Cardiac septum (tissue), 1 donor: ENCODE data around the gene CCM2L. TPM values are rescaled to one million over a fixed set of nuclear protein-coding genes. Genes with fewer than 3 reads are reported as not detected.

ENCODE experiments used
- DNase-seq: peaks from one replicate; pipeline ENCODE4 v3.0.0-alpha.2; 2020; ENCODE audit warnings: low spot score
- intact Hi-C: fragments of 100-400 bp; cut with DNase I; formaldehyde crosslinking; loops from one replicate; pipeline ENCODE4 v1.14.0; 2022
- total RNA-seq: library from RNA; stranded (reverse); fragmentation: NEBNext Ultra II Directional; extraction: Animal tissue kit (Norgen Biotek cat#: 25700); gene quantifications from one replicate; pipeline ENCODE4 v1.2.1, GENCODE V29; 2021
- donor health status: DM: no; HTN: no; CAD: no.

The CCM2L gene
- total RNA-seq, 1 donor from 2014 or later, result 7.0 TPM

DNA sequence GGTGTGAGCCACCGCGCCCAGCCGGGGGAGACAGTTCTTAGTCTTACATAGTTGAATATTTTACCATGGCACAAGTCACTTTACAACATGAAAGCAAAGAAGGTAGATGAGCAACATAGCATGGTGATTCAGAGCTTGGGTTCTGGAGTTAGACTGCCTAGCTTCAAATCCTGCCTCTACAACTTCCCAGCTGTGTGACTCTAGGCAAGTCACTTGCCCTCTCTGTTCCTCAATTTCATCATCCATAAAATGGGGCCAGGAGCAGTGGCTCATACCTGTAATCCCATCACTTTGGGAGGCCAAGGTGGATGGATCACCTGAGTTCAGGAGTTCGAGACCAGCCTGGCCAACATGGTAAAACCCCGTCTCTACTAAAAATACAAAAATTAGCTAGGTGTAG lies 68.1 kb downstream of the CCM2L start:
- intact Hi-C loops, result no loop called here
- no peak for DNase-seq

DNA sequence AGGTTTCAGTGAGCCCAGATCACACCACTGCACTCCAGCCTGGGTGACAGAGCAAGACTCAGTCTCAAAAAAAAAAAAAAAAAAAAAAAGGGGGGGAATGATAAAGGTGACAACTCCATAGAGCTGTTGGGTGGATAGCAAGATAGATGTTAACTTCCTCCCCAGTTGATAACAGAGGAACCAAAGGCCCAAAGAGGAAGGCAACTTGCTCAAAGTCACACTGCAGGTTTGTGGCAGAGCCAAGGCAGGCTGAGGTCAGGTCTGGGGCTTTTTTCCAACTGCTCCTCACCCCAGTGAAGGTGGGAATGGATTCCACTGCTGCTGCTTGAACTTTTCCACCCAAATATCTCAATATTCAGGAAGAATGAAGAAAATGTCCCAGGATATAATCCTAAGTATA lies 68.6 kb downstream of the CCM2L start:
- intact Hi-C loops, result no loop called here
- DNase-seq, result no peak

- intact Hi-C loops, result no loop called here
- no peak for DNase-seq
These were observed 69.4 kb downstream of the CCM2L start for GRCh38 chr20:32079655-32080109.

DNA sequence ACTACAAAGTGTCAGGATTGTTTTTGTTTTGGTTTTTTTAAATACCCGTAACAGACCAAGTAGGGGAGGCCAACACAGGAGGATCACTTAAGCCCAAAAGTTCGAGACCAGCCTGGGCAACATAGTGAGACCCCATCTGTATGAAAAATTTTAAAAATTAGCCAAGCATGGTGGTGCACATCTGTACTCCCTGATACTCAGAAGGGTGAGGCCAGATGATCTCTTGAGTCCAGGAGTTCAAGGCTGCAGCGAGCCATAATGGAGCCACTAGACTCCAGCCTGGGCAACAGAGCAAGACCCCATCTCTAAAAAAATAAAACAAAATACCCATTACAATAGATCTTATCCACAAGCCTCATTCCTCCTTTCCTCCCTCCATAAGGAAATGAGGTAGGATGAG lies 70.5 kb downstream of the CCM2L start:
- no peak for DNase-seq
- intact Hi-C loops, result no loop called here

Other genes starting within 250 kb of the CCM2L start
- 0.11 TPM for gene MYLK2, start 191.1 kb upstream of the CCM2L start, total RNA-seq
- gene FOXS1, start 164.8 kb upstream of the CCM2L start, total RNA-seq, result 6.1 TPM
- gene DUSP15, start 139.9 kb upstream of the CCM2L start, total RNA-seq, result 3.4 TPM
- gene TTLL9, start 139.8 kb upstream of the CCM2L start, total RNA-seq, result not detected
- gene PDRG1, start 58.4 kb upstream of the CCM2L start, total RNA-seq, result 7.9 TPM
- gene XKR7, start 42.3 kb upstream of the CCM2L start, total RNA-seq, result not detected
- gene HCK, start 41.8 kb downstream of the CCM2L start, total RNA-seq, result 5.5 TPM
- 31.6 TPM for gene TM9SF4, start 99.3 kb downstream of the CCM2L start, total RNA-seq
- 8.5 TPM for gene PLAGL2, start 197.3 kb downstream of the CCM2L start, total RNA-seq
- 22.6 TPM for gene POFUT1, start 197.4 kb downstream of the CCM2L start, total RNA-seq